Mesodermal cell (in vitro differentiated cells): ENCODE measurements around the gene KLHL7. TPM values are rescaled to one million over a fixed set of nuclear protein-coding genes. Genes with fewer than 3 reads are reported as not detected.

Source experiments
- H3K27ac ChIP-seq: 2 replicates; pipeline ENCODE4 v1.7.0; 2013; ENCODE audit warnings: mild to moderate bottlenecking, low read depth, low read length, moderate library complexity; ENCODE audit not compliant: severe bottlenecking
- H3K36me3 ChIP-seq: 2 replicates; pipeline ENCODE4 v1.7.1; 2013; ENCODE audit warnings: mild to moderate bottlenecking, low read length, moderate library complexity; ENCODE audit not compliant: control insufficient read depth, insufficient read depth
- H3K4me1 ChIP-seq: one replicate; pipeline ENCODE4 v1.7.1; 2013; ENCODE audit warnings: mild to moderate bottlenecking, low read length; ENCODE audit not compliant: insufficient read depth, control insufficient read depth, poor library complexity, severe bottlenecking
- H3K4me3 ChIP-seq: 2 replicates; pipeline ENCODE4 v1.7.0; 2013; ENCODE audit warnings: low read length, control low read depth, mild to moderate bottlenecking; ENCODE audit not compliant: insufficient read depth, poor library complexity, severe bottlenecking; ENCODE audit errors: extremely low read depth
- H3K9me3 ChIP-seq: 2 replicates; pipeline ENCODE4 v1.7.1; 2013; ENCODE audit warnings: mild to moderate bottlenecking, low read length, moderate library complexity; ENCODE audit not compliant: control insufficient read depth
- WGBS, 2 experiments: methylation state at CpG; one replicate each; pipeline ENCODE4 v1.1.5; 2013; ENCODE audit warnings: missing lambda C conversion rate in 2 of 2; ENCODE audit not compliant: insufficient coverage in 2 of 2; 5-methylcytosine and 5-hydroxymethylcytosine counted together
- polyA plus RNA-seq, 2 experiments: library from polyadenylated mRNA; stranded (reverse); fragments of 50-300 nt; gene quantifications; one replicate each; pipeline ENCODE4 v1.2.3, GENCODE V29; 2013

KLHL7 gene, protein sequence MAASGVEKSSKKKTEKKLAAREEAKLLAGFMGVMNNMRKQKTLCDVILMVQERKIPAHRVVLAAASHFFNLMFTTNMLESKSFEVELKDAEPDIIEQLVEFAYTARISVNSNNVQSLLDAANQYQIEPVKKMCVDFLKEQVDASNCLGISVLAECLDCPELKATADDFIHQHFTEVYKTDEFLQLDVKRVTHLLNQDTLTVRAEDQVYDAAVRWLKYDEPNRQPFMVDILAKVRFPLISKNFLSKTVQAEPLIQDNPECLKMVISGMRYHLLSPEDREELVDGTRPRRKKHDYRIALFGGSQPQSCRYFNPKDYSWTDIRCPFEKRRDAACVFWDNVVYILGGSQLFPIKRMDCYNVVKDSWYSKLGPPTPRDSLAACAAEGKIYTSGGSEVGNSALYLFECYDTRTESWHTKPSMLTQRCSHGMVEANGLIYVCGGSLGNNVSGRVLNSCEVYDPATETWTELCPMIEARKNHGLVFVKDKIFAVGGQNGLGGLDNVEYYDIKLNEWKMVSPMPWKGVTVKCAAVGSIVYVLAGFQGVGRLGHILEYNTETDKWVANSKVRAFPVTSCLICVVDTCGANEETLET
- 85.0 TPM for polyA plus RNA-seq (2013, experiment 1 of 2)
- 79.4 TPM for polyA plus RNA-seq (2013, experiment 2 of 2)

DNA sequence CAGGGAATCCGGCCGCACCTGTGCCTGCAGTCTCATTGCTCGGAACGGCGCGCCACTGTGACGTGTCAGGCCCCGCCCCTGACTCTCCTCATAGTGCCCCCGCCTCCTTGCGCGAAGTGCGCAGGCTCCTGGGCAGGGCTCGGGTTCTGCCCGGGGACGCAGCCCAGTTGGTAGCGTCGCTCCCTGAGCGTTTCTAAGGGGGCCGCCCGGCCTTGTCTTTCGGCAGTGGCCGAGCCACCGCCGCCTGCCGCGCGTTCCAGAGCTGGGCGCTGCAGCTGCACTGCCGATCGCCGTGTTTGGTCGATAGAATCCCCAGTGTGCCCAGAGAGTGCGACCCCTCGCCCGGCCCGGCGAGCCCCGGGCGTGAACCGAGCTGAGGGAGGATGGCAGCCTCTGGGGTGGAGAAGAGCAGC is at the start of gene KLHL7:
TSS of gene KLHL7 (plus strand) at position 142 of the 413 bp plus-strand sequence. CDS start at position 384, 242 bp downstream.
- H3K4me1 ChIP-seq, result no peaks in the 10 kb centered on the region
- 0% methylated on average over 26 to 39 of the region's 40 CpGs for WGBS, 2 experiments
- H3K9me3 ChIP-seq, result peaks cover 5% of the 10 kb centered on the region
- H3K4me3 ChIP-seq, result peak within 1 kb of the TSS; percentile 91
- peak within 1 kb of the TSS; percentile 91 for H3K27ac ChIP-seq
- H3K36me3 ChIP-seq, result peaks cover 7% of the 10 kb centered on the region

GRCh38 chr7:23058408-23059096 is 47.0 kb upstream of the KLHL7 start:
- Histone ChIP-seq H3K9me3 (no peaks in the 10 kb centered on the region), H3K36me3 (no peaks in the 10 kb centered on the region), H3K27ac (no peak overlapping the region), H3K4me1 (peaks cover 7% of the 10 kb centered on the region), H3K4me3 (no peak overlapping the region)
- WGBS, 2 experiments, result 86 to 87% methylated on average over 4 to 5 of the region's 6 CpGs

GRCh38 chr7:23061327-23061726 is 44.3 kb upstream of the KLHL7 start:
- no peaks in the 10 kb centered on the region for H3K9me3 ChIP-seq
- 96% methylated on average over 5 of the region's 6 CpGs; no CpG with 5 or more reads in 1 of the 2 experiments for WGBS, 2 experiments
- peaks cover 7% of the 10 kb centered on the region for H3K4me1 ChIP-seq
- H3K27ac ChIP-seq, result no peak overlapping the region
- no peaks in the 10 kb centered on the region for H3K36me3 ChIP-seq
- no peak overlapping the region for H3K4me3 ChIP-seq

DNA sequence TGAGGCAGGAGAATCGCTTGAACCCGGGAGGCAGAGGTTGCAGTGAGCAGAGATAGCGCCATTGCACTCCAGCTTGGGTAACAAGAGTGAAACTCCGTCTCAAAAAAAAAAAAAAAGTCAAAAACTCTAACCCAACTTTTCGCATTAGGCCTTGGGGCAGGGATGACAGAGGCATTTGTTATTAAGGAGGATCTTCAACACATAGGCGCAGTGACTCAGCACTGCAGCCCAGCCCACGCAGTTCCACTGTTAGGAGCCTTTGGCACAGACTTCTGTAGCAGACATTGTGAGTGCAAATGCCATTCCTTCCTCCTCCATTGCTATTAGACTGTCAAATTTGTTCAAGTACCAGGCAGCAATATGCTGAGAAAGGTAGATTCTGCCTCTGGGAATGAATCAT is 43.1 kb upstream of the KLHL7 start:
- H3K9me3 ChIP-seq, result no peaks in the 10 kb centered on the region
- WGBS, 2 experiments, result 93 to 94% methylated on average over 4 to 5 of the region's 7 CpGs
- H3K36me3 ChIP-seq, result no peaks in the 10 kb centered on the region
- H3K4me1 ChIP-seq, result peaks cover 6% of the 10 kb centered on the region
- H3K4me3 ChIP-seq, result no peak overlapping the region
- no peak overlapping the region for H3K27ac ChIP-seq

GRCh38 chr7:23065974-23066373 is 39.6 kb upstream of the KLHL7 start:
- Histone ChIP-seq H3K36me3 (no peaks in the 10 kb centered on the region), H3K4me1 (no peaks in the 10 kb centered on the region), H3K27ac (no peak overlapping the region), H3K9me3 (no peaks in the 10 kb centered on the region), H3K4me3 (no peak overlapping the region)
- 100% methylated on average over 1 of the region's 1 CpG for WGBS, 2 experiments

DNA sequence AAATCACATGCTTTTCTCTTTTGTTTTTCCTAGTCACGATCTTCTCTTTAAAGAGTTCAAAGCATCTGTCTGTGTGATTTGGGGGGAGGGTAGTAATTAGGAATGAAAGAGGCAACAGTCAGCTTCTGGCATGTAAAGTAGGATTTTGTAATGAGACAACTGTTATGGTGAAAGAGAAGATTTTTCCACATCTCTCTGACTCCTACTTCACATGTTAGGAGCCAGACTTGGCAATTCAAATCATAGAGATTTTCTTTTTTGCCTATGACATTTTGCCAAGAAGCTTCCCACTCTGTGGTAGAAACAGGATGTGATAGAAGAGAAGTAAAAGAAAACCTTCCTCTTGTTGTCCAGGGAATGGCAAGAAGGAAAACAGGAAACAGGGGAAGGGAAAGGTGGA is 38.3 kb upstream of the KLHL7 start:
- Histone ChIP-seq H3K9me3 (no peaks in the 10 kb centered on the region), H3K4me3 (no peak overlapping the region), H3K4me1 (peaks cover under 1% of the 10 kb centered on the region), H3K36me3 (no peaks in the 10 kb centered on the region), H3K27ac (no peak overlapping the region)
- no CpG with 5 or more reads among the region's 1 CpG for WGBS, 2 experiments

DNA sequence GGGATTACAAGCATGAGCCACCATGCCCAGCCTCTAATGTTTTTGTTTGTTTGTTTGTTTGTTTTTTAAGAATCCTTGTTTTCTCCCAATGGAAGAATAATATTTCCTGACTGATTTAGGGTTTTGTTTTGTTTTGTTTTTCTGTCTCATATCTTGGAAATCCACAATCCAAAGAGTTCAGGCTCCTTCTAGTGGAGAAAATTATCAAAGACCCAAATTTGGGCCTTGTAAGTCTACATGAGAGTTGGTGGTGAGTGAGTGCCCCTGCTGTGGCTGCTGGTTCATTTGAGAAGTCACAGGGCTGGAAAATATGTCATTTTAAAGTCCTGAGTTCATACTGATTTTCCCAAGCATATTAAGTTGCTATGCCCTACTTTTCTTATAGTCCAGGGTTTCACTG is 33.5 kb upstream of the KLHL7 start:
- H3K27ac ChIP-seq, result peak overlapping the region; percentile 29
- no peak overlapping the region for H3K4me3 ChIP-seq
- peaks cover 39% of the 10 kb centered on the region for H3K4me1 ChIP-seq
- no peaks in the 10 kb centered on the region for H3K9me3 ChIP-seq
- H3K36me3 ChIP-seq, result no peaks in the 10 kb centered on the region

DNA sequence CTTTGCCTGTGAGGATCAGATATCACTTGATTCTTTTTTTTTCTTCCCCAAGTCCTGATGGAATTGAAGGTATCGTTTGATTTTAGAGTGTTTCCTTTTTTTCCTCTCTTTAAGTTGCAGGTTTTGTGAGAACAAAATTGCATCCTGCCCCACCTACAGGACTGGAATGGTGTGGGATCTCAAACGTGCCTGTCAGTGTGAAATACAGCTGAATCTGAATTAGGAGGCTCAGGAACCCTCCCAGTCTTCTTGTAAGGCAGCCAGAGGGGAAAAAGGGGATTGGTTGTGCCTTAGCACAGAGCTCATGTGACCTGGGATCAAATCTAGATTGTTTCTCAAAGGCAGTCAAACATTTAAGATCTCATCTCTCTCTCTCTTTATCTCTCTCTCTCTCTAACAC is 32.7 kb upstream of the KLHL7 start:
- H3K4me3 ChIP-seq, result no peak overlapping the region
- H3K27ac ChIP-seq, result peak overlapping the region; percentile 43
- peaks cover 44% of the 10 kb centered on the region for H3K4me1 ChIP-seq
- no CpG with 5 or more reads among the region's 2 CpGs for WGBS, 2 experiments
- no peaks in the 10 kb centered on the region for H3K9me3 ChIP-seq
- no peaks in the 10 kb centered on the region for H3K36me3 ChIP-seq

DNA sequence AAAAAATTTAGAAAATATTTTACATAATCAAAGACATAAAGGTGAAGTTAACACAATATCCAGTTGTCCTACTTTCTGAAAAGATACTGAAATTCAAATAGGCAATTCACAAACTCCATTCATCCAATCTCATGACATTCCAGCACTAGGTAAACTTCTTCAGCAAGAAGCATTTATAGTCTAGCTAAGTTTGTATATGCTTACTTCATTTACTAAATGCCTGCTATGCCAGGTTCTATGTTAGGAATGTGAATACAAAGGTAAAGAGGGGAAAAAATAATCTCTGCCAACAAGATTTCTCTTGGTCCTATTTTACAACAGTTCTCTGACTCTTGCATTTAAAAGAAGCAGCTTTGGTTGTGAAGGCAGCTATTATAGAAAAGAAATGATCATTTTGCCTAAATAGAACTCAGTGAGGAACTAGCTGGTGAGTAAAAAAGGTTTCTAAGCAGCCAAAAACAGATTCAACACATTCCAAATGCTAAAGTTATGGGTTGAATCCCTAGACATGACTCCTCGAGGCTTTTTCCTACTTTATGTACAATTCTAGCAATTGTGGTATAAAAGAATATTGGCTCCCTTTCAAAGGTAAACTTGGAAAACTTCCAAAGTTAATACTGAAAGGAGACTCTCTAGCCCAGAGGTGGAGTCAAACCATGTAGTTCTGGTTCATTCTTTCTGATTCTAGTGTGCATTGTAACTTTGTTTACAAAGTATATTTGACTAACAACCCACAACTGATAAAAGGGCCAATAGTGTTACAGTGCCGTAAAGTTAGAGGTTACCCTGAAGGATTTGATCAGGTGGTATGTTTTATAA is 30.9 kb upstream of the KLHL7 start:
- whole genome bisulfite sequencing, 2 experiments, result no CpG with 5 or more reads among the region's 2 CpGs
- Histone ChIP-seq H3K27ac (no peak overlapping the region), H3K4me3 (no peak overlapping the region), H3K9me3 (no peaks in the 10 kb centered on the region), H3K36me3 (no peaks in the 10 kb centered on the region), H3K4me1 (peaks cover 52% of the 10 kb centered on the region)

- WGBS, 2 experiments, result 83 to 94% methylated on average over 1 to 2 of the region's 3 CpGs
- H3K36me3 ChIP-seq, result no peaks in the 10 kb centered on the region
These were observed 30.0 kb upstream of the KLHL7 start for GRCh38 chr7:23075571-23075970.

More at GRCh38 chr7:23075571-23075970, 30.0 kb upstream of the KLHL7 start:
- peaks cover 52% of the 10 kb centered on the region for H3K4me1 ChIP-seq
- H3K4me3 ChIP-seq, result no peak overlapping the region
- H3K9me3 ChIP-seq, result no peaks in the 10 kb centered on the region
- H3K27ac ChIP-seq, result no peak overlapping the region
